H1 (cell line): ENCODE measurements around the gene LHX2. TPM values are rescaled to one million over a fixed set of nuclear protein-coding genes. Genes with fewer than 3 reads are reported as not detected.

Source experiments
- CTBP2 ChIP-seq: IDR thresholded peaks from 2 replicates; pipeline ENCODE4 v1.7.0; 2011; ENCODE audit warnings: borderline replicate concordance, mild to moderate bottlenecking, moderate library complexity, mixed read lengths, low read length; ENCODE audit not compliant: insufficient read depth, insufficient read length
- E2F6 ChIP-seq: IDR thresholded peaks from 2 replicates; pipeline ENCODE4 v1.6.1; 2012; ENCODE audit warnings: inconsistent platforms
- EGR1 ChIP-seq: IDR thresholded peaks from 2 replicates; pipeline ENCODE4 v1.6.1; 2011; ENCODE audit warnings: low read depth, low read length, borderline replicate concordance
- GTF2F1 ChIP-seq: IDR thresholded peaks from 2 replicates; pipeline ENCODE4 v1.6.1; 2012; ENCODE audit warnings: low read depth, low read length, improper control_type of control experiment, borderline replicate concordance
- KDM4A ChIP-seq: IDR thresholded peaks from one replicate; pipeline ENCODE4 v1.7.1; 2012; ENCODE audit warnings: low read depth, mild to moderate bottlenecking, moderate library complexity, low read length, inconsistent platforms; ENCODE audit not compliant: severe bottlenecking
- MAFK ChIP-seq: IDR thresholded peaks from 2 replicates; pipeline ENCODE4 v1.6.1; 2012; ENCODE audit warnings: low read depth, mild to moderate bottlenecking, improper control_type of control experiment, low read length
- SIRT6 ChIP-seq: IDR thresholded peaks from one replicate; pipeline ENCODE4 v1.7.1; 2012; ENCODE audit warnings: low read length, inconsistent platforms
- TCF12 ChIP-seq: IDR thresholded peaks from 2 replicates; pipeline ENCODE4 v1.6.1; 2011; ENCODE audit warnings: low read depth, mild to moderate bottlenecking, low read length
- polyA plus RNA-seq, 7 experiments: library from polyadenylated mRNA; depleted of rRNA in 3 of 7; stranded (reverse) in 5 of 7; unstranded in 2 of 7; fragments of >200 nt in 5 of 7; fragments of 200-250 nt in 2 of 7; gene quantifications; 1 replicate in 5 of 7; 2 replicates in 1 of 7; 4 replicates in 1 of 7; pipeline versions ENCODE4 v1.2.1 to v1.2.3, GENCODE V29; 2011 to 2013; ENCODE audit warnings: missing spikeins in 2 of 7, mixed read lengths in 2 of 7
- total RNA-seq: library from RNA; stranded (reverse); fragmentation: NEBNext Ultra II Directional; extraction: Animal tissue kit (Norgen Biotek cat#: 25700); gene quantifications from 2 replicates; pipeline ENCODE4 v1.2.1, GENCODE V29; 2021

Gene LHX2
- total and polyA plus RNA-seq, 2 of the 8 experiments (the other 6 are each of a cell fraction or from before 2014, with no cell fraction given): 0.11 to 0.86 TPM

- TF ChIP-seq CTBP2 (no peak), EGR1 (no peak), GTF2F1 (no peak), MAFK (no peak), E2F6 (no peak), SIRT6 (no peak), TCF12 (no peak), KDM4A (no peak)
Measured at GRCh38 chr9:124030969-124031451, 19.4 kb downstream of the LHX2 start (continued).
